OCI-LY1 (cell line): ENCODE measurements around the gene C1orf159.

Source experiments
- H2AFZ ChIP-seq: fragments of 200-600 bp; sonication (generic), shearing (Covaris generic); 2 replicates; pipeline ENCODE4 v1.6.0; 2014; ENCODE audit warnings: antibody characterized with exemption, mild to moderate bottlenecking, low read length
- H3F3A ChIP-seq: fragments of 200-600 bp; sonication (generic), shearing (Covaris generic); 2 replicates; pipeline ENCODE4 v1.6.0; 2014; ENCODE audit warnings: mild to moderate bottlenecking, antibody characterized with exemption, low read length, moderate library complexity; ENCODE audit not compliant: insufficient read depth
- H3K27ac ChIP-seq: fragments of 200-600 bp; sonication (generic); 2 replicates; pipeline ENCODE4 v1.5.1; 2014; ENCODE audit warnings: low read length, mixed run types, mild to moderate bottlenecking, low read depth; ENCODE audit not compliant: poor library complexity, severe bottlenecking
- H3K27me3 ChIP-seq: fragments of 200-600 bp; sonication (generic); 2 replicates; pipeline ENCODE4 v1.6.0; 2014; ENCODE audit warnings: antibody characterized with exemption, mild to moderate bottlenecking, low read length, moderate library complexity; ENCODE audit not compliant: insufficient read depth
- H3K36me3 ChIP-seq: fragments of 200-600 bp; sonication (generic); 2 replicates; pipeline ENCODE4 v1.6.1; 2014; ENCODE audit warnings: mild to moderate bottlenecking, antibody characterized with exemption, low read length, moderate library complexity, mixed read lengths; ENCODE audit not compliant: insufficient read depth
- H3K4me1 ChIP-seq: fragments of 200-600 bp; sonication (generic); 2 replicates; pipeline ENCODE4 v1.5.1; 2014; ENCODE audit warnings: mild to moderate bottlenecking, low read length, moderate library complexity; ENCODE audit not compliant: insufficient read depth, severe bottlenecking
- H3K4me2 ChIP-seq: fragments of 200-600 bp; sonication (generic), shearing (Covaris generic); 2 replicates; pipeline ENCODE4 v1.6.1; 2014; ENCODE audit warnings: low read length
- H3K4me3 ChIP-seq: fragments of 200-600 bp; sonication (generic); 2 replicates; pipeline ENCODE4 v1.5.1; 2014; ENCODE audit warnings: low read length, low read depth, mild to moderate bottlenecking, mixed read lengths; ENCODE audit not compliant: poor library complexity, severe bottlenecking
- H3K79me2 ChIP-seq: fragments of 200-600 bp; shearing (Covaris generic); 2 replicates; pipeline ENCODE4 v1.6.1; 2016; ENCODE audit warnings: mixed run types, low read length, mixed read lengths; ENCODE audit not compliant: insufficient read depth
- H3K9ac ChIP-seq: fragments of 200-600 bp; sonication (generic), shearing (Covaris generic); 2 replicates; pipeline ENCODE4 v1.6.1; 2014; ENCODE audit warnings: mild to moderate bottlenecking, low read length, mixed read lengths
- H3K9me2 ChIP-seq: fragments of 200-600 bp; sonication (generic), shearing (Covaris generic); 2 replicates; pipeline ENCODE4 v1.6.1; 2014; ENCODE audit warnings: low read depth, mild to moderate bottlenecking, low read length, mixed read lengths
- H3K9me3 ChIP-seq: fragments of 200-600 bp; shearing (Covaris generic); 2 replicates; pipeline ENCODE4 v1.6.1; 2014; ENCODE audit warnings: low read length, mixed read lengths
- H4K20me1 ChIP-seq: fragments of 200-600 bp; sonication (generic), shearing (Covaris generic); 2 replicates; pipeline ENCODE4 v1.6.0; 2016; ENCODE audit warnings: mild to moderate bottlenecking, low read length; ENCODE audit not compliant: insufficient read depth
- EZH2 ChIP-seq: fragments of 200-600 bp; sonication (generic), shearing (Covaris generic); IDR thresholded peaks from 2 replicates; pipeline ENCODE4 v1.8.0; 2017; ENCODE audit warnings: borderline replicate concordance, mixed run types, mild to moderate bottlenecking, antibody characterized with exemption, low read length, moderate library complexity, mixed read lengths
- TF ChIP-seq, protein P1 (sequence below): fragments of 200-600 bp; sonication (generic), shearing (Covaris generic); IDR thresholded peaks from 2 replicates; pipeline ENCODE4 v1.5.1; 2017; ENCODE audit warnings: mild to moderate bottlenecking, antibody characterized with exemption, low read length, moderate library complexity, mixed read lengths

C1orf159 gene

GRCh38 chr1:1151306-1151705 lies 35.4 kb upstream of the C1orf159 start:
- H3K27ac ChIP-seq, result no peak overlapping the region
- H3K4me2 ChIP-seq, result no peak overlapping the region
- no peaks in the 10 kb centered on the region for H3K4me1 ChIP-seq

GRCh38 chr1:1150100-1150499 lies 34.2 kb upstream of the C1orf159 start:
- H3K4me1 ChIP-seq, result no peaks in the 10 kb centered on the region
- H2AFZ ChIP-seq, result no peak overlapping the region
- H3K27me3 ChIP-seq, result peaks cover 12% of the 10 kb centered on the region; the same call in 1 of the 2 replicates
- no peak overlapping the region for H3K9ac ChIP-seq
- H3K9me2 ChIP-seq, result no peaks in the 10 kb centered on the region
- no peaks in the 10 kb centered on the region for H3F3A ChIP-seq
- H3K4me2 ChIP-seq, result no peak overlapping the region
- no peaks in the 10 kb centered on the region for H3K79me2 ChIP-seq
- no peak overlapping the region for H3K4me3 ChIP-seq
- TF ChIP-seq EZH2, result no peak
- TF ChIP-seq, protein P1, sequence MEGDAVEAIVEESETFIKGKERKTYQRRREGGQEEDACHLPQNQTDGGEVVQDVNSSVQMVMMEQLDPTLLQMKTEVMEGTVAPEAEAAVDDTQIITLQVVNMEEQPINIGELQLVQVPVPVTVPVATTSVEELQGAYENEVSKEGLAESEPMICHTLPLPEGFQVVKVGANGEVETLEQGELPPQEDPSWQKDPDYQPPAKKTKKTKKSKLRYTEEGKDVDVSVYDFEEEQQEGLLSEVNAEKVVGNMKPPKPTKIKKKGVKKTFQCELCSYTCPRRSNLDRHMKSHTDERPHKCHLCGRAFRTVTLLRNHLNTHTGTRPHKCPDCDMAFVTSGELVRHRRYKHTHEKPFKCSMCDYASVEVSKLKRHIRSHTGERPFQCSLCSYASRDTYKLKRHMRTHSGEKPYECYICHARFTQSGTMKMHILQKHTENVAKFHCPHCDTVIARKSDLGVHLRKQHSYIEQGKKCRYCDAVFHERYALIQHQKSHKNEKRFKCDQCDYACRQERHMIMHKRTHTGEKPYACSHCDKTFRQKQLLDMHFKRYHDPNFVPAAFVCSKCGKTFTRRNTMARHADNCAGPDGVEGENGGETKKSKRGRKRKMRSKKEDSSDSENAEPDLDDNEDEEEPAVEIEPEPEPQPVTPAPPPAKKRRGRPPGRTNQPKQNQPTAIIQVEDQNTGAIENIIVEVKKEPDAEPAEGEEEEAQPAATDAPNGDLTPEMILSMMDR, result no peak
- H4K20me1 ChIP-seq, result no peaks in the 10 kb centered on the region
- no peaks in the 10 kb centered on the region for H3K36me3 ChIP-seq
- H3K27ac ChIP-seq, result no peak overlapping the region
- no peaks in the 10 kb centered on the region for H3K9me3 ChIP-seq

More at GRCh38 chr1:1151306-1151705, 35.4 kb upstream of the C1orf159 start:
- H3F3A ChIP-seq, result no peaks in the 10 kb centered on the region
- no peak overlapping the region for H3K9ac ChIP-seq
- no peaks in the 10 kb centered on the region for H3K79me2 ChIP-seq
- H4K20me1 ChIP-seq, result no peaks in the 10 kb centered on the region
- TF ChIP-seq, protein P1, result no peak
- no peak for TF ChIP-seq EZH2
- H3K36me3 ChIP-seq, result no peaks in the 10 kb centered on the region
- H3K9me2 ChIP-seq, result no peaks in the 10 kb centered on the region
- H3K27me3 ChIP-seq, result peaks cover 15% of the 10 kb centered on the region; the same call in 1 of the 2 replicates
- no peak overlapping the region for H2AFZ ChIP-seq
- H3K9me3 ChIP-seq, result 0 out of 2 replicates have a peak, but pooled peaks cover 2% of the 10 kb centered on the region
- no peak overlapping the region for H3K4me3 ChIP-seq

GRCh38 chr1:1149416-1149815 lies 33.5 kb upstream of the C1orf159 start:
- no peak overlapping the region for H3K9ac ChIP-seq
- no peaks in the 10 kb centered on the region for H3K9me2 ChIP-seq
- H3K4me1 ChIP-seq, result peaks cover 4% of the 10 kb centered on the region
- H3F3A ChIP-seq, result no peaks in the 10 kb centered on the region
- H3K9me3 ChIP-seq, result no peaks in the 10 kb centered on the region
- no peak overlapping the region for H3K4me3 ChIP-seq
- H2AFZ ChIP-seq, result no peak overlapping the region
- H3K4me2 ChIP-seq, result no peak overlapping the region
- peaks cover 12% of the 10 kb centered on the region; the same call in 1 of the 2 replicates for H3K27me3 ChIP-seq
- no peak for TF ChIP-seq EZH2
- TF ChIP-seq, protein P1, result no peak
- H3K36me3 ChIP-seq, result no peaks in the 10 kb centered on the region
- no peaks in the 10 kb centered on the region for H3K79me2 ChIP-seq
- H3K27ac ChIP-seq, result no peak overlapping the region
- no peaks in the 10 kb centered on the region for H4K20me1 ChIP-seq
